A673 (cell line): ENCODE results near the gene MRPS31. TPM values are rescaled to one million over a fixed set of nuclear protein-coding genes. Genes with fewer than 3 reads are reported as not detected.
"Not testable (repeated sequence)": the region's sequence is repeated elsewhere in the genome, so short reads cannot be mapped to it uniquely, and the experiment has no call there.

ENCODE experiments used
- BruUV-seq: library from RNA; stranded (reverse); fragments of 400-500 nt; replicated peaks from 2 replicates; lab custom pipeline; 2021; lab: Mats Ljungman, UMichigan
- CTCF ChIA-PET: fragments of 300-600 bp; sonication (Branson Sonifier 250); formaldehyde crosslinking; loops from one replicate; lab custom pipeline; 2022; ENCODE audit warnings: antibody characterized with exemption; lab: Charles Lee
- POLR2A ChIA-PET: fragments of 300-600 bp; sonication (Branson Sonifier 250); formaldehyde crosslinking; loops from one replicate; lab custom pipeline; 2022; ENCODE audit warnings: antibody characterized with exemption; ENCODE audit not compliant: low non-redundant PET; lab: Charles Lee
- DNase-seq: peaks from one replicate; pipeline ENCODE4 v3.0.0-alpha.2; 2015; ENCODE audit warnings: low spot score
- H3K27ac ChIP-seq: fragments of 200-600 bp; sonication (generic); 2 replicates; pipeline ENCODE4 v1.5.1; 2016; ENCODE audit warnings: mixed run types, low read depth, mild to moderate bottlenecking, mixed read lengths, antibody characterized with exemption, low read length; ENCODE audit not compliant: poor library complexity, severe bottlenecking
- H3K27me3 ChIP-seq: fragments of 200-600 bp; sonication (generic); replicated peaks from 2 replicates; pipeline ENCODE4 v1.6.1; 2017; ENCODE audit warnings: mixed run types, low read depth, mild to moderate bottlenecking, mixed read lengths, antibody characterized with exemption, low read length; ENCODE audit not compliant: insufficient read depth, poor library complexity
- H3K36me3 ChIP-seq: fragments of 200-600 bp; sonication (generic); 2 replicates; pipeline ENCODE4 v1.6.1; 2016; ENCODE audit warnings: mixed run types, mild to moderate bottlenecking, mixed read lengths, antibody characterized with exemption, low read length; ENCODE audit not compliant: insufficient read depth, poor library complexity, severe bottlenecking
- H3K4me1 ChIP-seq: fragments of 200-600 bp; sonication (generic); 2 replicates; pipeline ENCODE4 v1.6.1; 2017; ENCODE audit warnings: mixed run types, mild to moderate bottlenecking, mixed read lengths, antibody characterized with exemption, low read length; ENCODE audit not compliant: insufficient read depth, poor library complexity, severe bottlenecking
- H3K4me3 ChIP-seq: fragments of 200-600 bp; sonication (generic); 2 replicates; pipeline ENCODE4 v1.5.1; 2016; ENCODE audit warnings: low read depth, mixed run types, mild to moderate bottlenecking, mixed read lengths, low read length; ENCODE audit not compliant: poor library complexity, severe bottlenecking
- H3K9me3 ChIP-seq: fragments of 200-600 bp; sonication (generic); 2 replicates; pipeline ENCODE4 v1.6.1; 2016; ENCODE audit warnings: mixed run types, low read depth, mild to moderate bottlenecking, mixed read lengths, antibody characterized with exemption, low read length; ENCODE audit not compliant: poor library complexity, severe bottlenecking
- CTCF ChIP-seq: fragments of 300-800, 200-600 bp; sonication (generic); conservative IDR thresholded peaks from 2 replicates; pipeline ENCODE4 v1.5.1; 2017; ENCODE audit warnings: low read depth, mild to moderate bottlenecking, antibody characterized with exemption, low read length, moderate library complexity, mixed read lengths
- EZH2 ChIP-seq: fragments of 200-600 bp; sonication (generic); IDR thresholded peaks from 2 replicates; pipeline ENCODE4 v1.6.1; 2017; ENCODE audit warnings: borderline replicate concordance, low read depth, mild to moderate bottlenecking, mixed read lengths, antibody characterized with exemption, low read length; ENCODE audit not compliant: poor library complexity, severe bottlenecking
- intact Hi-C: fragments of 100-400 bp; cut with micrococcal nuclease; formaldehyde crosslinking; loops from one replicate; pipeline ENCODE4 v1.10.0; 2022; ENCODE audit not compliant: unreplicated experiment
- total RNA-seq: library from RNA; stranded (reverse); gene quantifications from 2 replicates; pipeline ENCODE4 v1.2.3, GENCODE V29; 2021

MRPS31 gene
- total RNA-seq, 1 experiment from 2014 or later = 32.0 TPM

- no peaks in the 10 kb centered on the region for H3K36me3 ChIP-seq
- no peaks in the 10 kb centered on the region for H3K4me1 ChIP-seq
- intact Hi-C loops = no loop called here
- no peaks in the 10 kb centered on the region for H3K9me3 ChIP-seq
- TF ChIP-seq CTCF (no peak), EZH2 (no peak)
- BruUV-seq = no TSS peak
- H3K4me3 ChIP-seq = no peak overlapping the region
- ChIA-PET CTCF (interaction anchor here (0.6 kb wide), 1 partner anchor 576 kb away, joined by 6 read pairs; no protein-coding TSS in a partner anchor), POLR2A (no interaction called here)
- H3K27ac ChIP-seq = no peak overlapping the region
- no peak for DNase-seq
- no peaks in the 10 kb centered on the region for H3K27me3 ChIP-seq
Observed at GRCh38 chr13:40787062-40787461, 16.1 kb upstream of the MRPS31 start.

- Histone ChIP-seq H3K27me3 (no peaks in the 10 kb centered on the region), H3K9me3 (no peaks in the 10 kb centered on the region), H3K4me3 (no peak overlapping the region), H3K36me3 (no peaks in the 10 kb centered on the region), H3K27ac (no peak overlapping the region), H3K4me1 (no peaks in the 10 kb centered on the region)
- DNase-seq = no peak
- CTCF ChIA-PET = interaction anchor here (0.6 kb wide), 1 partner anchor 576 kb away, joined by 6 read pairs; no protein-coding TSS in a partner anchor
- BruUV-seq = no TSS peak
- intact Hi-C loops = no loop called here
- no peak for TF ChIP-seq EZH2
- TF ChIP-seq CTCF = no peak
- POLR2A ChIA-PET = no interaction called here
Observed at GRCh38 chr13:40786568-40786996, 15.6 kb upstream of the MRPS31 start.

- CTCF ChIA-PET = no interaction called here
- Histone ChIP-seq H3K27ac (no peak overlapping the region), H3K36me3 (no peaks in the 10 kb centered on the region), H3K4me3 (no peak overlapping the region), H3K27me3 (no peaks in the 10 kb centered on the region), H3K9me3 (no peaks in the 10 kb centered on the region), H3K4me1 (no peaks in the 10 kb centered on the region)
- TF ChIP-seq CTCF (no peak), EZH2 (no peak)
- BruUV-seq = no TSS peak
- DNase-seq = no peak
- intact Hi-C loops = no loop called here
- POLR2A ChIA-PET = no interaction called here
Observed at GRCh38 chr13:40784540-40784939, 13.6 kb upstream of the MRPS31 start.

- H3K27ac ChIP-seq, H3K9me3 ChIP-seq, intact Hi-C loops, H3K4me3 ChIP-seq, POLR2A ChIA-PET, H3K4me1 ChIP-seq, CTCF ChIA-PET, BruUV-seq, H3K27me3 ChIP-seq, H3K36me3 ChIP-seq, DNase-seq: not testable (repeated sequence)
Observed at GRCh38 chr13:40782971-40783370, 12.0 kb upstream of the MRPS31 start.
